Trophoblast cell (in vitro differentiated cells and primary cell): ENCODE data around the gene PISD.

Experiments
- DNase-seq, 2 donors: peaks; one replicate each; pipeline ENCODE4 v3.0.0-alpha.2; 2016
- H2AFZ ChIP-seq: 2 replicates; pipeline ENCODE4 v1.6.1; 2013; ENCODE audit warnings: low read length, moderate library complexity, mild to moderate bottlenecking; ENCODE audit not compliant: insufficient read depth, poor library complexity
- H2AK5ac ChIP-seq: 2 replicates; pipeline ENCODE4 v1.6.1; 2013; ENCODE audit warnings: mild to moderate bottlenecking, low read length
- H2BK120ac ChIP-seq: 2 replicates; pipeline ENCODE4 v1.6.1; 2013; ENCODE audit warnings: low read length, mild to moderate bottlenecking, moderate library complexity; ENCODE audit not compliant: insufficient read depth, poor library complexity
- H2BK12ac ChIP-seq: 2 replicates; pipeline ENCODE4 v1.6.1; 2013; ENCODE audit warnings: mild to moderate bottlenecking, low read length, moderate library complexity
- H2BK5ac ChIP-seq: 2 replicates; pipeline ENCODE4 v1.6.1; 2013; ENCODE audit warnings: low read length, low read depth, moderate library complexity, mild to moderate bottlenecking; ENCODE audit not compliant: poor library complexity
- H3K14ac ChIP-seq: 2 replicates; pipeline ENCODE4 v1.6.1; 2013; ENCODE audit warnings: mild to moderate bottlenecking, low read length
- H3K18ac ChIP-seq: 2 replicates; pipeline ENCODE4 v1.6.1; 2013; ENCODE audit warnings: mild to moderate bottlenecking, low read length
- H3K23ac ChIP-seq: 2 replicates; pipeline ENCODE4 v1.6.1; 2013; ENCODE audit warnings: low read length
- H3K27ac ChIP-seq: 2 replicates; pipeline ENCODE4 v1.5.1; 2013; ENCODE audit warnings: low read depth, mild to moderate bottlenecking, inconsistent platforms, low read length, moderate library complexity
- H3K27me3 ChIP-seq: 2 replicates; pipeline ENCODE4 v1.6.1; 2013; ENCODE audit warnings: inconsistent platforms, mild to moderate bottlenecking, low read length, moderate library complexity; ENCODE audit not compliant: insufficient read depth
- H3K36me3 ChIP-seq, 2 experiments: 1 replicate in 1 of 2; 2 replicates in 1 of 2; pipeline ENCODE4 v1.6.1; 2013; ENCODE audit warnings: low read length in 2 of 2, mild to moderate bottlenecking in 2 of 2, moderate library complexity in 1 of 2; ENCODE audit not compliant: insufficient read depth in 2 of 2, control insufficient read depth in 1 of 2
- H3K4ac ChIP-seq: 2 replicates; pipeline ENCODE4 v1.6.1; 2013; ENCODE audit warnings: low read depth, mild to moderate bottlenecking, low read length, moderate library complexity
- H3K4me1 ChIP-seq, 2 experiments: 1 replicate in 1 of 2; 2 replicates in 1 of 2; pipeline ENCODE4 v1.6.1; 2013; ENCODE audit warnings: low read length in 2 of 2, mild to moderate bottlenecking in 2 of 2, moderate library complexity in 1 of 2; ENCODE audit not compliant: insufficient read depth in 2 of 2, control insufficient read depth in 1 of 2
- H3K4me2 ChIP-seq: 2 replicates; pipeline ENCODE4 v1.6.1; 2013; ENCODE audit warnings: inconsistent platforms, mild to moderate bottlenecking, low read length, moderate library complexity
- H3K4me3 ChIP-seq: 2 replicates; pipeline ENCODE4 v1.5.1; 2013; ENCODE audit warnings: mild to moderate bottlenecking, low read depth, low read length, inconsistent platforms
- H3K79me1 ChIP-seq: one replicate; pipeline ENCODE4 v1.6.1; 2013; ENCODE audit warnings: low read length
- H3K79me2 ChIP-seq: 2 replicates; pipeline ENCODE4 v1.6.1; 2013; ENCODE audit warnings: low read length, mild to moderate bottlenecking; ENCODE audit not compliant: control insufficient read depth, insufficient read depth, poor library complexity
- H3K9ac ChIP-seq: 2 replicates; pipeline ENCODE4 v1.6.1; 2013; ENCODE audit warnings: mild to moderate bottlenecking, low read length
- H3K9me3 ChIP-seq: 2 replicates; pipeline ENCODE4 v1.6.1; 2013; ENCODE audit warnings: low read depth, mild to moderate bottlenecking, control low read depth, inconsistent platforms, low read length; ENCODE audit not compliant: insufficient read depth
- H4K12ac ChIP-seq: 2 replicates; pipeline ENCODE4 v1.6.1; 2013; ENCODE audit warnings: low read depth, mild to moderate bottlenecking, low read length, moderate library complexity
- H4K8ac ChIP-seq: 2 replicates; pipeline ENCODE4 v1.6.1; 2013; ENCODE audit warnings: low read depth, mild to moderate bottlenecking, low read length, moderate library complexity
- H4K91ac ChIP-seq: one replicate; pipeline ENCODE4 v1.6.1; 2013; ENCODE audit warnings: low read depth, mild to moderate bottlenecking, low read length, moderate library complexity
- WGBS: extraction: QIAGEN DNeasy Blood & Tissue Kit; methylation state at CpG from one replicate; pipeline ENCODE4 v1.1.7; 2013; ENCODE audit warnings: missing lambda C conversion rate; ENCODE audit not compliant: insufficient read length, insufficient coverage; ENCODE audit errors: extremely low coverage; 5-methylcytosine and 5-hydroxymethylcytosine counted together

Gene PISD

DNA sequence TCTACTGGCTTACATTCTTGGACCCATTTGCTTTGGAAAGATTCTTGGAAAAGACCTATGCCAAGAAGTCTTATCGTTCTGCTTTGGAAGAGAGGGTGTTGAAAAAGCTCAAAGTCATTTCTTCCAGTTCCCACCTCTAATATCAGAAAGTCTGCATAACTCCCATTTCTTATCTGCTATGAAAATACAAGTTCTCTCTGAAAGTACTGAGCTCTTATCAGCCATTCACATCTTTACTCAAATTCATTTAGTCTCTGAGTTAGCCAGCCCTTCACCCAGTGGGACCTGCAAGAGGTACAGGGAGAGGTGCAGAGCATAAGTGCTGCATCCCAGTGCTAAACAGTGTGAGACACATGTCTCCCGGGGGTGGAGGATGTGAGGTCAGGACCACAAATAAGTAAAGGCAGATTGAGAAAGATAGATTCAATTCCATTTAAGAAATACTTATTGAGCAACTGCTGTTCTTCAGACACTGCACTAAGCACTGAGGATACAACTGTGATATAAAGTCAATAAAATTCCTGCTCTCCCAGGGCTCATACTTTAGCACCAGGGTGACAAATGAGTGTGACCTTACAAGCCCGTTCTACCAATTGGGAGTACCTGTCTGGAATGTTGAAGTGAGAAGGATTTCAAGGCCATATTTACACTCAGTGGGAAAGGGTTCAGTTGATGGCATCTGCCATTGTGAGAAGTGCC lies 76.7 kb downstream of the PISD start:
- no peak overlapping the region for H2BK12ac ChIP-seq
- no peak overlapping the region for H4K91ac ChIP-seq
- no peak overlapping the region for H3K4me2 ChIP-seq
- no peak overlapping the region for H3K23ac ChIP-seq
- no peak overlapping the region for H2AK5ac ChIP-seq
- H3K9ac ChIP-seq, result no peak overlapping the region
- peaks cover 2% of the 10 kb centered on the region for H3K79me1 ChIP-seq
- no peak overlapping the region for H2AFZ ChIP-seq
- no CpG with 5 or more reads among the region's 3 CpGs for WGBS
- no peaks in the 10 kb centered on the region for H3K79me2 ChIP-seq
- H3K9me3 ChIP-seq, result no peaks in the 10 kb centered on the region
- H4K8ac ChIP-seq, result no peak overlapping the region
- no peak overlapping the region for H3K27ac ChIP-seq
- no peak overlapping the region for H3K4me3 ChIP-seq
- H3K18ac ChIP-seq, result no peak overlapping the region
- peak; percentile 25 to 47 for DNase-seq
- no peak overlapping the region for H3K14ac ChIP-seq
- H3K4me1 ChIP-seq, result peaks cover 12 to 18% of the 10 kb centered on the region in 2 experiments
- no peak overlapping the region for H2BK120ac ChIP-seq
- no peak overlapping the region for H4K12ac ChIP-seq
- no peaks in the 10 kb centered on the region for H3K27me3 ChIP-seq
- no peaks in the 10 kb centered on the region for H3K36me3 ChIP-seq
- no peak overlapping the region for H3K4ac ChIP-seq
- no peak overlapping the region for H2BK5ac ChIP-seq

DNA sequence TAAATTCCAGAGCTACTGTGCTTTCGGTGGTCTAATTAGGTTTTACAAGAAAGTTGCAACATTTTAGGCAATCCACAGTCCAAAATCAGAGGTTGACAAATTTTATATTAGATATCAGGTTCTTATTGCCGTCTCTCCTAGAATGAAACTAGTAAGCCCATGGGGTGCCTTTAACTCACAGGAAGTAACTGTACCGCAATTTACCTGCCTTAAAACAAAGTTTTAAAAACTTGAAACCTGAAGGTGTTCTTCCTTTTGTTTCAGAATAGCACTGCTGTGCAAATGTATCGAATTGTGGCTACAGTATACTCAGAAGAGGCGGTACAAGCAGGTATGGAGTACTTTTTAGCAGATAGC lies 77.2 kb downstream of the PISD start:
- Histone ChIP-seq H4K91ac (no peak overlapping the region), H2BK12ac (no peak overlapping the region), H3K4me1 (peaks cover 12 to 18% of the 10 kb centered on the region in 2 experiments), H3K18ac (no peak overlapping the region), H3K23ac (no peak overlapping the region), H3K79me1 (peaks cover 2% of the 10 kb centered on the region), H3K9ac (no peak overlapping the region), H3K9me3 (no peaks in the 10 kb centered on the region), H2AFZ (no peak overlapping the region), H2AK5ac (no peak overlapping the region), H4K12ac (no peak overlapping the region), H3K27me3 (no peaks in the 10 kb centered on the region), H3K14ac (no peak overlapping the region), H3K4ac (no peak overlapping the region), H3K27ac (no peak overlapping the region), H3K36me3 (no peaks in the 10 kb centered on the region), H4K8ac (no peak overlapping the region), H3K4me2 (no peak overlapping the region), H3K79me2 (no peaks in the 10 kb centered on the region), H2BK120ac (no peak overlapping the region), H2BK5ac (no peak overlapping the region), H3K4me3 (no peak overlapping the region)
- no peak for DNase-seq
- no CpG with 5 or more reads among the region's 5 CpGs for WGBS

DNA sequence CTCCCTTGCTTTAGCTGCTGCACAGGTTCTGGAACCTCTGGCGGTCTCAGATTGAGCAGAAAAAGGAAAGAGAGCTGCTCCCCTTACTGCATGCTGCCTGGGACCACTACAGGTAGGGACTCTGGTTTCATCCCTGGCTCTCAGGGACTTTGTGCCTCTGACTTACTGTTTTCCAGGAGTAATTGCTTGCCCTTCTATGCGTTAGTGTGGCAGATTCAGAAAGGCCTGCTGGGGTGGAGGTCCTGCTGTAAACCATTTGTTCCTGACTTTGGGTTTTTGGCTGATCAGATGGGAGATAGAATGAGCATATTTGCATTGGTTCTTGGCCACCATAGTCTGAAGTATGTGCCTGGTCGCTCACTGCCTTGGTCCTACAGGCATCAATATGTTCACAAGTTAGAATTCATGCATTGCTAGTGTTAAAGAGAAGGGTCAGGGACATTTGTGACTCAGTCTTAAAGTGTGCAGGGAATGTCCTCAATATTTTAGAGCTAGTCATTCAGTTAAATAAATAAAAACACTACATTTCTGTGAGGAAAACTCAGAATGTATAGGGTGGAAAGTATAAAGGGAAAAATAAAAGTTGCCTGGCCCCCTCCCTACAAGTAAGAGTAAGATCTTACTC lies 78.0 kb downstream of the PISD start:
- Histone ChIP-seq H3K23ac (no peak overlapping the region), H2BK120ac (no peak overlapping the region), H4K8ac (no peak overlapping the region), H3K4me1 (peaks cover 10 to 15% of the 10 kb centered on the region in 2 experiments), H3K36me3 (no peaks in the 10 kb centered on the region), H4K91ac (peak overlapping the region; percentile 8), H3K27me3 (no peaks in the 10 kb centered on the region), H4K12ac (no peak overlapping the region), H3K79me1 (peaks cover 2% of the 10 kb centered on the region), H3K27ac (no peak overlapping the region), H3K18ac (no peak overlapping the region), H3K4me2 (no peak overlapping the region), H2BK12ac (no peak overlapping the region), H3K4me3 (no peak overlapping the region), H3K79me2 (no peaks in the 10 kb centered on the region), H2AK5ac (no peak overlapping the region), H3K4ac (no peak overlapping the region), H2AFZ (no peak overlapping the region), H3K9ac (no peak overlapping the region), H3K9me3 (no peaks in the 10 kb centered on the region), H2BK5ac (no peak overlapping the region), H3K14ac (no peak overlapping the region)
- DNase-seq, result peak in 1 of 2 donors; percentile 53
- WGBS, result no CpG with 5 or more reads among the region's 3 CpGs

DNA sequence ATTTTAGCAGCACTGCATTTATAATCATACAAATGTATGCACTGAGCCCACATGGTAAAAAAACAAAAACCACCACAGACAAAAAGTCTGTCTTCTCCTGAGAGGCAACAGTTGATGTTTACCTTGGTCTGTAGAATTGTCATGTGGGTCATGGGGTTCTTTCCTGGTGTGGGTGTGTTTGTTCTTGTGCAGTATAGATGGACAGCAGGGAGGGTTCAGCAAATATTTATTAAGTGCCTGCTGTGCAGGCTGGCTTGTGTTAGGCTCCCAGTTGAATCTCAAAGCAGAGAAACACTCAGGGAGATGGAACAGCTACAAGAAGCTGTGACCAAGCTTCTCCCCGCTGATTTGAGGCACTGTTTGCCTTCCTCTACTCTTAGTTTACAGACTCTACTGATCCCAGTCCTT lies 82.2 kb downstream of the PISD start:
- Histone ChIP-seq H2BK12ac (no peak overlapping the region), H3K23ac (no peak overlapping the region), H2AFZ (no peak overlapping the region), H3K18ac (no peak overlapping the region), H4K8ac (no peak overlapping the region), H3K79me2 (no peaks in the 10 kb centered on the region), H3K27ac (no peak overlapping the region), H3K4me3 (no peak overlapping the region), H3K79me1 (no peaks in the 10 kb centered on the region), H4K12ac (no peak overlapping the region), H3K14ac (no peak overlapping the region), H3K9ac (no peak overlapping the region), H3K36me3 (peaks cover 0 to 3% of the 10 kb centered on the region in 2 experiments), H4K91ac (no peak overlapping the region), H3K4ac (no peak overlapping the region), H2BK120ac (no peak overlapping the region), H2AK5ac (no peak overlapping the region), H3K4me1 (peaks cover 4% of the 10 kb centered on the region in 2 experiments), H3K9me3 (peaks cover 2% of the 10 kb centered on the region), H2BK5ac (no peak overlapping the region), H3K4me2 (no peak overlapping the region), H3K27me3 (no peaks in the 10 kb centered on the region)
- WGBS, result no CpG with 5 or more reads among the region's 1 CpG
- DNase-seq, result no peak
